ENCODE data around the gene SMARCA1.

- TF ChIP-seq EZH2 (IDR thresholded peaks at IDR 0.05; ENCODE audit: low read depth, unreplicated experiment): no peak
- no peak for TF ChIP-seq CTCF (conservative IDR thresholded peaks at IDR 0.05; ENCODE audit: low read depth in 2 of 2)
- no peak for TF ChIP-seq REST (IDR thresholded peaks at IDR 0.05; ENCODE audit: unreplicated experiment)
- no peak for TF ChIP-seq POLR2AphosphoS5 (IDR thresholded peaks at IDR 0.05; ENCODE audit: low read depth)
- TF ChIP-seq STAT1 (IDR thresholded peaks at IDR 0.05; ENCODE audit: unreplicated experiment): no peak
- no peak for TF ChIP-seq EZH2phosphoT487 (IDR thresholded peaks at IDR 0.05; ENCODE audit: unreplicated experiment)
- TF ChIP-seq JUNB (IDR thresholded peaks at IDR 0.05; ENCODE audit: unreplicated experiment): no peak
- no peak for TF ChIP-seq ZNF331 (CRISPR knock-in tag; IDR thresholded peaks at IDR 0.05; ENCODE audit: low read depth)
- TF ChIP-seq CREB1 (CRISPR knock-in tag; IDR thresholded peaks at IDR 0.05; ENCODE audit: low read depth): no peak
- no peak for TF ChIP-seq NANOG (IDR thresholded peaks at IDR 0.05; ENCODE audit: borderline replicate concordance)
- no peak for TF ChIP-seq ZNF462 (CRISPR knock-in tag; IDR thresholded peaks at IDR 0.05)
- no peak for TF ChIP-seq ETS1 (IDR thresholded peaks at IDR 0.05)
Observed at GRCh38 chrX:129423191-129423590, 100.1 kb downstream of the SMARCA1 start.
